Fibroblast of lung (primary cell): Measurements from ENCODE around the gene BCL2L13.

Experiments
- EZH2 ChIP-seq: IDR thresholded peaks from 2 replicates; pipeline ENCODE4 v1.5.1; 2012; ENCODE audit warnings: low read length, control low read depth, mild to moderate bottlenecking; ENCODE audit errors: missing control alignments
- TF ChIP-seq, protein P1 (sequence below), 2 donors: IDR thresholded peaks in 1 of 2; conservative IDR thresholded peaks in 1 of 2; 1 replicate in 1 of 2; 2 replicates in 1 of 2; pipeline ENCODE4 v1.5.1; 2011 to 2012; ENCODE audit warnings: low read length in 2 of 2, control low read depth in 1 of 2, inconsistent platforms in 1 of 2, low read depth in 1 of 2, mild to moderate bottlenecking in 1 of 2

DNA sequence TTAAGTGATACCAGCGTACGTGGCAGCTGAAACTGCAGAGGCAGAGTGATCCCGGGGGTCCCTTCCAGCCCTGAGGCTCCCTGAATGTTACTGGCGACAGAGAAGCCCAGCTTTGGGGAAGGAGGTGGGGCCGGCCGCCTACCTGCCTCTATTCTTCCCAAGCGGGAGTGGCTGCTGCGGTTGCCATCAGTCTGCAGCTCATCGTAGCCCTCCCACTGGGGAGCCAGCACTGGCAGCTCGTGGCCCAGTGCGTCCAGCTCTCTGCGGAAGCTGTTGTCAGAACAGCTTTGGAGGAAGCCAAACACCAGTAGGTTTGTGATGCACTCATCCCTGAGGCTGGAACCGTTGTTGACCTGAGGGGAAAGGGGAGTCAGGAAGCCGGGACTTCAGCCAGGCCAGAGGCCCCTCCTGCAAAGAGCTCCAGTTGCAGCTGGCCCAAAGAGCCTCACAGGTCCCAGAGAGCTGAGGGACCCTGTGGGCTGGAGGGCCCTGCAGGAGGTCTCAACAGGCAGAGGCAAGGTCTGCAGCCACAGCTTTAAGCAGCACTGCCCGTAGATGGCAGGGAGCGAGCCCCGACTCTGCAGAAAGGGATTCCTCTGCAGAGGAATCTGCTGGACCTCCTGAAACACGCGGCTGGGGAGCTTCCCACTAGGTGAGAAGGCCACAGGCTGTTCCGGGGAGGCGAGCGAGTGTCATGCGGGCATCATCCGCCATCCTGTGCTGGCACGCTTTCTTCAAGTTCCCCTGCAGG lies 105.3 kb downstream of the BCL2L13 start:
- TF ChIP-seq, protein P1, sequence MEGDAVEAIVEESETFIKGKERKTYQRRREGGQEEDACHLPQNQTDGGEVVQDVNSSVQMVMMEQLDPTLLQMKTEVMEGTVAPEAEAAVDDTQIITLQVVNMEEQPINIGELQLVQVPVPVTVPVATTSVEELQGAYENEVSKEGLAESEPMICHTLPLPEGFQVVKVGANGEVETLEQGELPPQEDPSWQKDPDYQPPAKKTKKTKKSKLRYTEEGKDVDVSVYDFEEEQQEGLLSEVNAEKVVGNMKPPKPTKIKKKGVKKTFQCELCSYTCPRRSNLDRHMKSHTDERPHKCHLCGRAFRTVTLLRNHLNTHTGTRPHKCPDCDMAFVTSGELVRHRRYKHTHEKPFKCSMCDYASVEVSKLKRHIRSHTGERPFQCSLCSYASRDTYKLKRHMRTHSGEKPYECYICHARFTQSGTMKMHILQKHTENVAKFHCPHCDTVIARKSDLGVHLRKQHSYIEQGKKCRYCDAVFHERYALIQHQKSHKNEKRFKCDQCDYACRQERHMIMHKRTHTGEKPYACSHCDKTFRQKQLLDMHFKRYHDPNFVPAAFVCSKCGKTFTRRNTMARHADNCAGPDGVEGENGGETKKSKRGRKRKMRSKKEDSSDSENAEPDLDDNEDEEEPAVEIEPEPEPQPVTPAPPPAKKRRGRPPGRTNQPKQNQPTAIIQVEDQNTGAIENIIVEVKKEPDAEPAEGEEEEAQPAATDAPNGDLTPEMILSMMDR (conservative IDR thresholded peaks at IDR 0.05 in 1 of 2, IDR thresholded peaks at IDR 0.05 in 1 of 2; ENCODE audit: low read depth in 1 of 2, low read length in 2 of 2) = no peak
- TF ChIP-seq EZH2 = no peak
